IMR-90 (cell line): ENCODE measurements around the gene OR8D4.
"Not testable (repeated sequence)": the region's sequence is repeated elsewhere in the genome, so short reads cannot be mapped to it uniquely, and the experiment has no call there.

Experiments used
- FOS ChIP-seq: fragments of 150-350 bp; IDR thresholded peaks from 2 replicates; pipeline ENCODE4 v1.6.1; 2016; ENCODE audit warnings: low read depth, low read length
- NFE2L2 ChIP-seq: fragments of 150-350 bp; IDR thresholded peaks from 2 replicates; pipeline ENCODE4 v1.6.1; 2016; ENCODE audit warnings: low read depth, mild to moderate bottlenecking, low read length
- POLR2A ChIP-seq: IDR thresholded peaks from 2 replicates; pipeline ENCODE4 v1.6.1; 2012; ENCODE audit warnings: mild to moderate bottlenecking, low read depth, low read length
- RAD21 ChIP-seq: IDR thresholded peaks from 2 replicates; pipeline ENCODE4 v1.6.1; 2012; ENCODE audit warnings: low read length, improper control_type of control experiment
- RFX5 ChIP-seq: IDR thresholded peaks from 2 replicates; pipeline ENCODE4 v1.8.0; 2012; ENCODE audit warnings: low read depth, mild to moderate bottlenecking, low read length, moderate library complexity
- TF ChIP-seq, protein P1 (sequence below): conservative IDR thresholded peaks from 2 replicates; pipeline ENCODE4 v1.5.1; 2012; ENCODE audit warnings: mild to moderate bottlenecking, low read depth, low read length, improper control_type of control experiment

DNA sequence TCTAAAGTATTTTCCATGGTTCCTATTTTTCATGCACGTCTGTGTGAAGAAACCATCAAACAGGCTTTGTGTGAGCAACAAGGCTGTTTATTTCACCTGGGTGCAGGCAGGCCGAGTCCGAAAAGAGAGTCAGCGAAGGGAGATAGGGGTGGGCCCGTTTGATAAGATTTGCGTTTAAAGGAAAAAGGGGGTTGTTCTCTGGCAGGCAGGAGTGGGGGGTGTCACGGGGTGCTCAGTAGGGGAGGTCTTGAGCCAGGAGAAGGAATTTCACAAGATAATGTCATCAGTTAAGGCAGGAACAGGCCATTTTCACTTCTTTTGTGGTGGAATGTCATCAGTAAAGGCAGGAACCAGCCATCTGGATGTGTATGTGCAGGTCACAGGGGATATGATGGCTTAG, 36.7 kb upstream of the OR8D4 start:
- TF ChIP-seq, protein P1, sequence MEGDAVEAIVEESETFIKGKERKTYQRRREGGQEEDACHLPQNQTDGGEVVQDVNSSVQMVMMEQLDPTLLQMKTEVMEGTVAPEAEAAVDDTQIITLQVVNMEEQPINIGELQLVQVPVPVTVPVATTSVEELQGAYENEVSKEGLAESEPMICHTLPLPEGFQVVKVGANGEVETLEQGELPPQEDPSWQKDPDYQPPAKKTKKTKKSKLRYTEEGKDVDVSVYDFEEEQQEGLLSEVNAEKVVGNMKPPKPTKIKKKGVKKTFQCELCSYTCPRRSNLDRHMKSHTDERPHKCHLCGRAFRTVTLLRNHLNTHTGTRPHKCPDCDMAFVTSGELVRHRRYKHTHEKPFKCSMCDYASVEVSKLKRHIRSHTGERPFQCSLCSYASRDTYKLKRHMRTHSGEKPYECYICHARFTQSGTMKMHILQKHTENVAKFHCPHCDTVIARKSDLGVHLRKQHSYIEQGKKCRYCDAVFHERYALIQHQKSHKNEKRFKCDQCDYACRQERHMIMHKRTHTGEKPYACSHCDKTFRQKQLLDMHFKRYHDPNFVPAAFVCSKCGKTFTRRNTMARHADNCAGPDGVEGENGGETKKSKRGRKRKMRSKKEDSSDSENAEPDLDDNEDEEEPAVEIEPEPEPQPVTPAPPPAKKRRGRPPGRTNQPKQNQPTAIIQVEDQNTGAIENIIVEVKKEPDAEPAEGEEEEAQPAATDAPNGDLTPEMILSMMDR: not testable (repeated sequence)
- TF ChIP-seq POLR2A, FOS, RFX5, NFE2L2, RAD21: not testable (repeated sequence)
